GM21786 (cell line): ENCODE data around the gene SNRNP25.
"Not testable (repeated sequence)": the region's sequence is repeated elsewhere in the genome, so short reads cannot be mapped to it uniquely, and the experiment has no call there.

ENCODE experiments used
- ATAC-seq: cut with Tn5 transposase; IDR thresholded peaks from one replicate; pipeline ENCODE4 v1.9.1; 2021; ENCODE audit not compliant: unreplicated experiment

Gene SNRNP25

GRCh38 chr16:41439-42068 is 12.1 kb upstream of the SNRNP25 start:
- no peak for ATAC-seq

- ATAC-seq: no peak
These were observed 11.6 kb upstream of the SNRNP25 start for GRCh38 chr16:42069-42457.

- ATAC-seq: no peak
These were observed 10.9 kb upstream of the SNRNP25 start for GRCh38 chr16:42691-43090.

GRCh38 chr16:43294-43693 is 10.3 kb upstream of the SNRNP25 start:
- no peak for ATAC-seq

- ATAC-seq: no peak
These were observed 9.0 kb upstream of the SNRNP25 start for GRCh38 chr16:44655-45054.

- no peak for ATAC-seq
These were observed 8.2 kb upstream of the SNRNP25 start for GRCh38 chr16:45454-45853.

- ATAC-seq: not testable (repeated sequence)
These were observed 7.1 kb upstream of the SNRNP25 start for GRCh38 chr16:46510-46909.

- no peak for ATAC-seq
These were observed 6.4 kb upstream of the SNRNP25 start for GRCh38 chr16:47234-47633.

- ATAC-seq: no peak
These were observed 2.6 kb upstream of the SNRNP25 start for GRCh38 chr16:50769-51591.

GRCh38 chr16:54237-54581 is 581 bp downstream of the SNRNP25 start:
- ATAC-seq: no peak

GRCh38 chr16:55571-56136 is 2.0 kb downstream of the SNRNP25 start:
- ATAC-seq: no peak

- no peak for ATAC-seq
These were observed 2.8 kb downstream of the SNRNP25 start for GRCh38 chr16:56231-56927.

GRCh38 chr16:57711-58110 is 4.1 kb downstream of the SNRNP25 start:
- no peak for ATAC-seq

GRCh38 chr16:58491-59439 is 5.1 kb downstream of the SNRNP25 start:
- no peak for ATAC-seq

GRCh38 chr16:59440-60059 is 5.9 kb downstream of the SNRNP25 start:
- no peak for ATAC-seq

GRCh38 chr16:60166-60565 is 6.5 kb downstream of the SNRNP25 start:
- no peak for ATAC-seq

GRCh38 chr16:60929-61878 is 7.6 kb downstream of the SNRNP25 start:
- no peak for ATAC-seq

- no peak for ATAC-seq
These were observed 8.3 kb downstream of the SNRNP25 start for GRCh38 chr16:61879-62281.

- ATAC-seq: no peak
These were observed 8.8 kb downstream of the SNRNP25 start for GRCh38 chr16:62283-62967.
